Measurements from ENCODE around the gene GLIS2. TPM values are rescaled to one million over a fixed set of nuclear protein-coding genes. Genes with fewer than 3 reads are reported as not detected.
A peak's percentile ranks its signal among the peaks of the same experiment; 100 is the strongest.

The GLIS2 gene
- total RNA-seq, 1 donor from 2014 or later, result 6.9 TPM

DNA sequence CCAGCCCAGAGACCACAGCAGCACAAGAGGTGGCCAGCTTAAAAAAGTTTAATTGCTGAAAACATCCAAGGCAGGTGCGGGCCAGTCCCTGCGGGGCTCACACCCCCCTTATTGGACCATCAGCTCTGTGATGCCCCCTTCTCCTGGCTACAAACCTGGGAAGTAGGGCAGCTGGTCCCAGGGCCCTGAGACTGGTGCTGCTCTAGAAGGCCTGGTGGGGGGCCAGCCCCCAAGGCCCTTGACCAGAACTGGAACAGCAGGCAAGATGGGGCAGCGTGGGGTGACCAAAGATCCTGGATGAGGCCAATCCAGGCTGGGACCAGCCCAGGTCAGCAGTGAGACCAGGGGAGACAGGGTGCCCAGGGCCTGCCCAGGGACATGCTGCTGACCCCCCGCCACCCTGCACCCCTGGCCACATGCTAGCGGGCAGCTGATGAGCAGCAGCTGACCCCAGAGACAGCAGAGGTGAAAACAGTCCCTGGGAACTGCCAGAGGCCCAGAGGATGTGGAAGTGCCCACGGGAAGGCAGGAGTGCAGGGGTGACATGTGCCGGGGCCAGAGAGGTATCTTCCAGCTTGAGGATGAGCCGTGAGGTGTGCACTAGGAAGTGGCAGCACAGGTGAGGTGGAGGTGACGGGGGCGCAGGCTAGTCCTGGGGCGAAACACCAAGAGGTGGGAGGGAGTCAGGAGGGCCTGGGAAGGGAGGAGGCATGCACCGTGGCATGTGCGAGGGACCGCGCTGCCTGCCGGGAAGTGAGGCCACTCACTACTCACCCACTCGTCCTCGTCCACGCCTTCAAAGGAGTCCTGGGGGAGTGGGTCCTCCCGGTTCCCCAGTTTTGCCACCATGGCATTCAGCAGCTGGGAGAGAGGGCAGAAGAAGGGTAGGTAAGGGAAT, 38.9 kb downstream of the GLIS2 start:
- intact Hi-C loops (cut with DNase I), result no loop called here
- DNase-seq (ENCODE audit: extremely low spot score in 2 of 2), result no peak
- TF ChIP-seq POLR2A (IDR thresholded peaks at IDR 0.05) (no peak), POLR2AphosphoS5 (IDR thresholded peaks at IDR 0.05; ENCODE audit: insufficient read depth in 1 of 2, low read depth in 1 of 2) (no peak)
- TF ChIP-seq, protein P1, sequence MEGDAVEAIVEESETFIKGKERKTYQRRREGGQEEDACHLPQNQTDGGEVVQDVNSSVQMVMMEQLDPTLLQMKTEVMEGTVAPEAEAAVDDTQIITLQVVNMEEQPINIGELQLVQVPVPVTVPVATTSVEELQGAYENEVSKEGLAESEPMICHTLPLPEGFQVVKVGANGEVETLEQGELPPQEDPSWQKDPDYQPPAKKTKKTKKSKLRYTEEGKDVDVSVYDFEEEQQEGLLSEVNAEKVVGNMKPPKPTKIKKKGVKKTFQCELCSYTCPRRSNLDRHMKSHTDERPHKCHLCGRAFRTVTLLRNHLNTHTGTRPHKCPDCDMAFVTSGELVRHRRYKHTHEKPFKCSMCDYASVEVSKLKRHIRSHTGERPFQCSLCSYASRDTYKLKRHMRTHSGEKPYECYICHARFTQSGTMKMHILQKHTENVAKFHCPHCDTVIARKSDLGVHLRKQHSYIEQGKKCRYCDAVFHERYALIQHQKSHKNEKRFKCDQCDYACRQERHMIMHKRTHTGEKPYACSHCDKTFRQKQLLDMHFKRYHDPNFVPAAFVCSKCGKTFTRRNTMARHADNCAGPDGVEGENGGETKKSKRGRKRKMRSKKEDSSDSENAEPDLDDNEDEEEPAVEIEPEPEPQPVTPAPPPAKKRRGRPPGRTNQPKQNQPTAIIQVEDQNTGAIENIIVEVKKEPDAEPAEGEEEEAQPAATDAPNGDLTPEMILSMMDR (IDR thresholded peaks at IDR 0.05), result no peak
- Histone ChIP-seq H3K4me1 (peaks cover 20% of the 10 kb centered on the region), H3K27me3 (no peaks in the 10 kb centered on the region), H3K4me3 (no peak overlapping the region), H3K36me3 (no peaks in the 10 kb centered on the region), H3K9me3 (no peaks in the 10 kb centered on the region), H3K27ac (no peak overlapping the region)

DNA sequence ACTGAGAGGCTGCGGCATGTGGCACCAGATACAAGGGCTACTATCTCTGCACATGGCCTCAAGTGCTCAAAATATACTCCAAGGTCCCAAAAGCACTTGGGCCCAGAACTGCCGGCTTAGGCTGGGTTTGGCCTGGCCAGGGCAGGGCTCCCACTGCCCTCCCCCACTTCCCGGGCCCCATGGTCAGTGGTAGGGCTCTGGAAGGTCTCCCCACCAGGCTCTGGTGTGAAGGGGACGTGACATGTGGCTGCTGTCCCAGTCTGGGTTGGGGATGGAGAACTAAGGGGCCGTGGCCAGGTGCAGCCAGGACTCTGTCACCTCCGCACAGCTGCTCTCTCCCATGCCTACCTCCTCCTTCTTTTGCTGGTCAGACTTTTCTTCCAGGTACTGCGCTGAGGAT, 41.0 kb downstream of the GLIS2 start:
- no peaks in the 10 kb centered on the region for H3K36me3 ChIP-seq
- H3K4me3 ChIP-seq, result no peak overlapping the region
- no peak for TF ChIP-seq POLR2A (IDR thresholded peaks at IDR 0.05)
- TF ChIP-seq POLR2AphosphoS5 (IDR thresholded peaks at IDR 0.05; ENCODE audit: insufficient read depth in 1 of 2, low read depth in 1 of 2), result no peak
- TF ChIP-seq, protein P1 (IDR thresholded peaks at IDR 0.05), result no peak
- no peaks in the 10 kb centered on the region for H3K9me3 ChIP-seq
- H3K27me3 ChIP-seq, result no peaks in the 10 kb centered on the region
- no peak overlapping the region for H3K27ac ChIP-seq
- H3K4me1 ChIP-seq, result peaks cover 6% of the 10 kb centered on the region
- intact Hi-C loops (cut with DNase I), result no loop called here
- no peak for DNase-seq (ENCODE audit: extremely low spot score in 2 of 2)

DNA sequence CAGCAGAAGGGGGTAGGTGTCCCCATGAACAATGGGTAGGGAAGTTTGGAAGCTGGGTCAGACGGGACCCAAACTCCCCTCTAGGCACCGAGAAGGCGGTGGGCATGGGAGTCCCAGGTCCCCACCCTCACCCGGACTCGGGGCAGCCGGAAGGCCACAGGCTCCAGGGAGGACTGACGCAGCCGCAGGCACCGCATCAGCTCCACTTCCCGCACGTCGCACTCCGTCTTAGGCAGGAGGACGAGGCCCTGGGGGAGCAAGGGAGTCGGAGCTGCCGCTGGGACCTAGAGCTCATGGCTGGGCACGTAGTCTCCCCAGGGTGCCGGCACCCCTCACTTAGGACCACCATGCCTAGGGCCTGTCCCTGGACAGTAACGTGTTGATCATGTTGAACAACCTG, 42.4 kb downstream of the GLIS2 start:
- H3K27me3 ChIP-seq, result no peaks in the 10 kb centered on the region
- no peaks in the 10 kb centered on the region for H3K36me3 ChIP-seq
- H3K27ac ChIP-seq, result no peak overlapping the region
- no peak for DNase-seq (ENCODE audit: extremely low spot score in 2 of 2)
- H3K4me3 ChIP-seq, result no peak overlapping the region
- TF ChIP-seq POLR2AphosphoS5 (IDR thresholded peaks at IDR 0.05; ENCODE audit: insufficient read depth in 1 of 2, low read depth in 1 of 2), result no peak
- H3K9me3 ChIP-seq, result no peaks in the 10 kb centered on the region
- peaks cover 5% of the 10 kb centered on the region for H3K4me1 ChIP-seq
- intact Hi-C loops (cut with DNase I), result loop anchor here (2.0 kb wide), 1 partner anchor 47 kb away; no protein-coding TSS in a partner anchor

DNA sequence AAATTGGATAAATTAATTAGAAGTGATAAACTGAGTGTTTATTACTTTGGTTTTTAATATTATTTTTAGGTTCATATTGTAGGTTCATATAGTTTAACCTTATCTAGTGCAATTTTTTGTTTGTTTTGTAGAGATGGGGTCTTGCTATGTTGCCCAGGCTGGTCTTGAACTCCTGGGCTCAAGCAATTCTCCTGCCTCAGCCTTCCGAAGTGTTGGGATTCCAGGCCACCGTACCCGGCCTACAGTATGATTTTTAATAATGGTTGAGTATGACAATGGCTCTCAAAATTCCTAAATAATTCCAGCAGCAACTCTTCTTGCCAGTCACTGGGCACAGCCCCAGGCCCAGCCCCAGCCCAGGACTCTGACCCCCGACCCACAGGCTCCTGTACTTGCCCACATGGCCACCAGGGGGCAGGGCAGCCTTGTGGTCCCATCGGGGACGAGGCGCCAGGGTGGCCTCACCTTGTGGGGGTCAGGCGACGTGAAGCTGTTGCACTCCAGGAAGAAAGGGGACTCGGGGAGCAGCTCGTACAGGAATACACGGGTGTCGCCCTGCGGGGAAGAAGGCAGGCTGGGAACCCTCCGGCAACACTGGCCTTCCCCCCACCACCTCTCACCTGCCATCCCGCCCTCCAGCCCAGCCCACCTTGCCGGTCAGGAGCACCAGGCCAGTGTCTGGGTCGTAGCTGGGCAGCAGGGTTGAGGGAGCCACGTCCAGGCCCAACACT, 43.1 kb downstream of the GLIS2 start:
- H3K9me3 ChIP-seq, result no peaks in the 10 kb centered on the region
- intact Hi-C loops (cut with DNase I), result loop anchor here (2.0 kb wide), 1 partner anchor 46 kb away; no protein-coding TSS in a partner anchor
- H3K4me1 ChIP-seq, result peaks cover 5% of the 10 kb centered on the region
- H3K36me3 ChIP-seq, result peaks cover 0 to 4% of the 10 kb centered on the region in 2 donors
- no peak for DNase-seq (ENCODE audit: extremely low spot score in 2 of 2)
- no peak for TF ChIP-seq POLR2AphosphoS5 (IDR thresholded peaks at IDR 0.05; ENCODE audit: insufficient read depth in 1 of 2, low read depth in 1 of 2)
- TF ChIP-seq, protein P1 (IDR thresholded peaks at IDR 0.05), result peak; percentile 97 to 99 (median 98)
- H3K4me3 ChIP-seq, result no peak overlapping the region
- H3K27ac ChIP-seq, result no peak overlapping the region
- H3K27me3 ChIP-seq, result no peaks in the 10 kb centered on the region

DNA sequence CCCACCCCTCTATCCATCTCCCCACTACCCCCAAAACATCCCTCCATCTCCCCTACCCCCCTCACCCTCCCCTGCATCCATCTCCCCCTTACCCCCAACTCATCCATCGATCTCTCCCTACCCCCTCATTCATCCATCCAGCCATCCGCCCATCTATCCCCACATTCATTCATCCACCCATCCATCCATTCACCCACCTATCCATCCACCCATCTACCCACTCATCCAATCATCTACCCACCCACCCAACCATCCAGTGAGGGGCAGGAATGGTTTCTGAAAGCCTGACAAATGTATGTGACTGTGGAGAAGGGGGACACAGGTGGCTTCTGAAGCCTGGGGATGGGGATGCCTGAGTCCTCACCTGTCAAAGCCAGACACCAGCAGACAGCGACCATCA, 44.0 kb downstream of the GLIS2 start:
- Histone ChIP-seq H3K4me1 (peaks cover 5% of the 10 kb centered on the region), H3K27ac (no peak overlapping the region), H3K27me3 (no peaks in the 10 kb centered on the region), H3K4me3 (no peak overlapping the region), H3K9me3 (no peaks in the 10 kb centered on the region), H3K36me3 (peaks cover 0 to 13% of the 10 kb centered on the region in 2 donors)
- no peak for DNase-seq (ENCODE audit: extremely low spot score in 2 of 2)
- TF ChIP-seq POLR2A (IDR thresholded peaks at IDR 0.05), result no peak
- no peak for TF ChIP-seq POLR2AphosphoS5 (IDR thresholded peaks at IDR 0.05; ENCODE audit: insufficient read depth in 1 of 2, low read depth in 1 of 2)
- TF ChIP-seq, protein P1 (IDR thresholded peaks at IDR 0.05), result no peak
- intact Hi-C loops (cut with DNase I), result loop anchor here (2.0 kb wide), 1 partner anchor 45 kb away; no protein-coding TSS in a partner anchor

Data from vagina (tissue), 2 donors.